Right renal pelvis (tissue), 4 donors: Measurements from ENCODE around the gene TXNRD3. TPM values are rescaled to one million over a fixed set of nuclear protein-coding genes. Genes with fewer than 3 reads are reported as not detected.
"Not testable (repeated sequence)": the region's sequence is repeated elsewhere in the genome, so short reads cannot be mapped to it uniquely, and the experiment has no call there.

Experiments used
- DNase-seq, 4 donors: peaks; one replicate each; pipeline ENCODE4 v3.0.0-alpha.2; 2013; ENCODE audit warnings: low read depth in 4 of 4, low spot score in 3 of 4, missing footprints in 1 of 4
- polyA plus RNA-seq, 4 donors: library from polyadenylated mRNA; unstranded; fragments of 120-200 nt; gene quantifications; one replicate each; pipeline ENCODE4 v1.2.1, GENCODE V29; 2013; ENCODE audit not compliant: insufficient read length in 4 of 4

The TXNRD3 gene
- polyA plus RNA-seq, 4 donors, result 16.5 to 20.0 (median 18.6) TPM

- DNase-seq, result no peak
Measured at GRCh38 chr3:126606001-126606400, 48.9 kb downstream of the TXNRD3 start.

GRCh38 chr3:126604691-126605090 lies 50.2 kb downstream of the TXNRD3 start:
- no peak for DNase-seq

GRCh38 chr3:126599101-126599500 lies 55.8 kb downstream of the TXNRD3 start:
- no peak for DNase-seq

- not testable (repeated sequence) for DNase-seq
Measured at GRCh38 chr3:126595479-126595878, 59.4 kb downstream of the TXNRD3 start.

GRCh38 chr3:126591515-126591914 lies 63.4 kb downstream of the TXNRD3 start:
- DNase-seq, result not testable (repeated sequence)

- no peak for DNase-seq
Measured at GRCh38 chr3:126582311-126582710, 72.6 kb downstream of the TXNRD3 start.

GRCh38 chr3:126581569-126581968 lies 73.4 kb downstream of the TXNRD3 start:
- DNase-seq, result no peak

GRCh38 chr3:126580746-126581145 lies 74.2 kb downstream of the TXNRD3 start:
- no peak for DNase-seq

- no peak for DNase-seq
Measured at GRCh38 chr3:126578702-126579101, 76.2 kb downstream of the TXNRD3 start.

- no peak for DNase-seq
Measured at GRCh38 chr3:126577261-126577660, 77.7 kb downstream of the TXNRD3 start.

- no peak for DNase-seq
Measured at GRCh38 chr3:126573492-126574117, 81.3 kb downstream of the TXNRD3 start.

- DNase-seq, result no peak
Measured at GRCh38 chr3:126571078-126571477, 83.8 kb downstream of the TXNRD3 start.

GRCh38 chr3:126570103-126570541 lies 84.8 kb downstream of the TXNRD3 start:
- no peak for DNase-seq

GRCh38 chr3:126569390-126569975 lies 85.4 kb downstream of the TXNRD3 start:
- no peak for DNase-seq

- DNase-seq, result no peak
Measured at GRCh38 chr3:126568776-126569342, 86.1 kb downstream of the TXNRD3 start.

GRCh38 chr3:126567696-126568438 lies 87.1 kb downstream of the TXNRD3 start:
- DNase-seq, result no peak

GRCh38 chr3:126562737-126563276 lies 92.1 kb downstream of the TXNRD3 start:
- no peak for DNase-seq

- no peak for DNase-seq
Measured at GRCh38 chr3:126558336-126559071, 96.4 kb downstream of the TXNRD3 start, which contains the start of gene C3orf22. Gene C3orf22 (minus strand): TSS chr3:126558932. CDS start chr3:126553390, 5,542 bp downstream.

GRCh38 chr3:126557761-126558160 lies 97.2 kb downstream of the TXNRD3 start:
- DNase-seq, result no peak

GRCh38 chr3:126557415-126557745 lies 97.5 kb downstream of the TXNRD3 start:
- no peak for DNase-seq
